Fibroblast of skin of left biceps (primary cell): ENCODE results near the gene FAM78A.

Source experiments
- DNase-seq, 2 experiments: peaks; one replicate each; pipeline ENCODE4 v3.0.0-alpha.2; 2013; ENCODE audit warnings: low read depth in 2 of 2

FAM78A gene

GRCh38 chr9:131239161-131239975 is 36.9 kb downstream of the FAM78A start:
- DNase-seq, result no peak

- DNase-seq, result no peak
Measured at GRCh38 chr9:131238402-131239021, 37.8 kb downstream of the FAM78A start.

- peak in 1 of 2 experiments; percentile 35 for DNase-seq
Measured at GRCh38 chr9:131237931-131238401, 38.3 kb downstream of the FAM78A start.

- DNase-seq, result no peak
Measured at GRCh38 chr9:131237291-131237690, 39.0 kb downstream of the FAM78A start.

GRCh38 chr9:131236761-131237160 is 39.5 kb downstream of the FAM78A start:
- DNase-seq, result no peak

GRCh38 chr9:131236161-131236560 is 40.1 kb downstream of the FAM78A start:
- DNase-seq, result no peak

- no peak for DNase-seq
Measured at GRCh38 chr9:131235480-131235851, 40.8 kb downstream of the FAM78A start.

GRCh38 chr9:131234799-131235479 is 41.4 kb downstream of the FAM78A start:
- no peak for DNase-seq

GRCh38 chr9:131233995-131234394 is 42.3 kb downstream of the FAM78A start:
- no peak for DNase-seq

- DNase-seq, result no peak
Measured at GRCh38 chr9:131233556-131233955, 42.8 kb downstream of the FAM78A start.

GRCh38 chr9:131228988-131229387 is 47.3 kb downstream of the FAM78A start:
- peak; percentile 23 to 26 for DNase-seq

- no peak for DNase-seq
Measured at GRCh38 chr9:131227959-131228460, 48.3 kb downstream of the FAM78A start.

- no peak for DNase-seq
Measured at GRCh38 chr9:131227112-131227958, 49.0 kb downstream of the FAM78A start.

GRCh38 chr9:131226226-131226625 is 50.1 kb downstream of the FAM78A start:
- DNase-seq, result no peak

GRCh38 chr9:131222460-131222859 is 53.9 kb downstream of the FAM78A start:
- DNase-seq, result no peak

GRCh38 chr9:131220485-131220884 is 55.8 kb downstream of the FAM78A start:
- DNase-seq, result no peak

- DNase-seq, result no peak
Measured at GRCh38 chr9:131218370-131218769, 57.9 kb downstream of the FAM78A start.

- DNase-seq, result no peak
Measured at GRCh38 chr9:131217331-131218031, 58.8 kb downstream of the FAM78A start.

GRCh38 chr9:131216806-131217205 is 59.5 kb downstream of the FAM78A start:
- no peak for DNase-seq

- no peak for DNase-seq
Measured at GRCh38 chr9:131214876-131215275, 61.4 kb downstream of the FAM78A start.
